GM12878 (cell line): Measurements from ENCODE around the gene FOXK1. TPM values are rescaled to one million over a fixed set of nuclear protein-coding genes. Genes with fewer than 3 reads are reported as not detected.
A peak's percentile ranks its signal among the peaks of the same experiment; 100 is the strongest.

Experiments used
- ATAC-seq: fragments of 200-7000 bp; cut with Tn5 transposase; 3 replicates; pipeline ENCODE4 v1.9.1; 2020; ENCODE audit warnings: mild to moderate bottlenecking, moderate library complexity
- BruUV-seq: library from RNA; stranded (reverse); fragments of 400-500 nt; replicated peaks from 2 replicates; lab custom pipeline; 2021; lab: Mats Ljungman, UMichigan
- CTCF ChIA-PET: fragments of 300-600 bp; sonication (Branson Sonifier 250); formaldehyde crosslinking; extraction: SDS; loops from one replicate; lab custom pipeline; 2021; ENCODE audit warnings: inconsistent platforms; lab: Yijun Ruan, JAX
- POLR2A ChIA-PET: fragments of 350-600 bp; formaldehyde crosslinking; extraction: SDS; loops from one replicate; lab custom pipeline; 2021; ENCODE audit warnings: inconsistent platforms; lab: Charles Lee
- RAD21 ChIA-PET: fragments of 300-600 bp; sonication (Branson Sonifier 250); formaldehyde crosslinking; loops from one replicate; lab custom pipeline; 2023; ENCODE audit warnings: antibody characterized with exemption; ENCODE audit not compliant: unreplicated experiment; lab: Charles Lee
- SMC1A ChIA-PET: fragments of 300-600 bp; sonication (Branson Sonifier 250); formaldehyde crosslinking; loops from one replicate; lab custom pipeline; 2023; ENCODE audit not compliant: unreplicated experiment, uncharacterized antibody; lab: Charles Lee
- DNase-seq: peaks from one replicate; pipeline ENCODE4 v3.0.0-alpha.2; 2011; ENCODE audit warnings: low read depth, low spot score
- FAIRE-seq: peaks from 3 replicates; lab custom pipeline; 2011; peaks lifted over from hg19 to GRCh38; lab: Jason Lieb, UNC
- H2AFZ ChIP-seq: 2 replicates; pipeline ENCODE4 v1.6.0; 2011; ENCODE audit warnings: low read depth, low read length, control low read depth; ENCODE audit not compliant: control insufficient read depth
- H3K27ac ChIP-seq: 2 replicates; pipeline ENCODE4 v1.5.1; 2011; ENCODE audit warnings: control low read depth; ENCODE audit not compliant: control insufficient read depth, insufficient read depth
- H3K27me3 ChIP-seq, 2 experiments: replicated peaks in 1 of 2; 2 replicates each; pipeline versions ENCODE4 v1.6.0 to v1.6.1; 2011; ENCODE audit warnings: low read length in 1 of 2; ENCODE audit not compliant: control insufficient read depth in 2 of 2, insufficient read depth in 2 of 2
- H3K36me3 ChIP-seq, 2 experiments: 2 replicates each; pipeline ENCODE4 v1.5.1; 2011; ENCODE audit warnings: low read length in 1 of 2; ENCODE audit not compliant: control insufficient read depth in 2 of 2, insufficient read depth in 2 of 2
- H3K4me1 ChIP-seq: 2 replicates; pipeline ENCODE4 v1.6.1; 2011; ENCODE audit warnings: mild to moderate bottlenecking, low read length, moderate library complexity, mixed read lengths; ENCODE audit not compliant: control insufficient read depth, insufficient read depth
- H3K4me2 ChIP-seq: 2 replicates; pipeline ENCODE4 v1.6.0; 2011; ENCODE audit warnings: control low read depth; ENCODE audit not compliant: control insufficient read depth, insufficient read depth
- H3K4me3 ChIP-seq: fragments of 200-600 bp; sonication (generic); 2 replicates; pipeline ENCODE4 v1.5.1; 2016
- H3K79me2 ChIP-seq: 2 replicates; pipeline ENCODE4 v1.6.0; 2011; ENCODE audit warnings: low read length; ENCODE audit not compliant: control insufficient read depth, insufficient read depth
- H3K9ac ChIP-seq: 2 replicates; pipeline ENCODE4 v1.8.0; 2011; ENCODE audit warnings: low read length, control low read depth, mixed read lengths; ENCODE audit not compliant: control insufficient read depth, insufficient read depth
- H3K9me3 ChIP-seq: replicated peaks from 3 replicates; pipeline ENCODE4 v1.5.1; 2011; ENCODE audit warnings: mild to moderate bottlenecking, low read length; ENCODE audit not compliant: control insufficient read depth, insufficient read depth
- H4K20me1 ChIP-seq: 2 replicates; pipeline ENCODE4 v1.6.0; 2011; ENCODE audit not compliant: control insufficient read depth, insufficient read depth
- WGBS: methylation state at CpG from one replicate; pipeline ENCODE4 v1.1.6; 2016; ENCODE audit warnings: low lambda C conversion rate; ENCODE audit not compliant: insufficient replicate concordance, insufficient coverage; ENCODE audit errors: missing lambda C conversion rate; 5-methylcytosine and 5-hydroxymethylcytosine counted together
- in situ Hi-C: fragments of 300-500 bp; cut with MboI; formaldehyde crosslinking; loops from 9 replicates; pipeline ENCODE4 v1.14.3; 2018; ENCODE audit warnings: mixed read lengths
- intact Hi-C: fragments of 100-400 bp; cut with micrococcal nuclease; formaldehyde crosslinking; loops from one replicate; pipeline ENCODE4 v1.14.2; 2022; ENCODE audit not compliant: unreplicated experiment
- polyA plus RNA-seq, 11 experiments: library from polyadenylated mRNA; depleted of rRNA in 4 of 11; unstranded in 6 of 11; stranded (reverse) in 5 of 11; fragments of >200 nt; fragmentation: Nextera tagmentation in 4 of 11; fragmentation: Illumina TruSeq in 1 of 11; extraction: Ambion mirVana in 4 of 11; extraction: Trizol in 1 of 11; gene quantifications; 1 replicate in 1 of 11; 2 replicates in 10 of 11; pipeline versions ENCODE4 v1.2.1 to v1.2.3, GENCODE V29; 2011 to 2016; ENCODE audit warnings: inconsistent platforms in 2 of 11, missing spikeins in 2 of 11, low read depth in 1 of 11
- total RNA-seq, 4 experiments: library from RNA; depleted of rRNA in 3 of 4; stranded (reverse); fragments of >200 nt in 3 of 4; fragmentation: Illumina TruSeq in 1 of 4; extraction: Trizol in 1 of 4; gene quantifications; 2 replicates each; pipeline versions ENCODE4 v1.2.1 to v1.2.3, GENCODE V29; 2013 to 2021
- TF ChIP-seq, protein P1 (sequence below): IDR thresholded peaks from 2 replicates; pipeline ENCODE4 v1.6.1; 2012; ENCODE audit warnings: mild to moderate bottlenecking, low read depth, low read length
- TF ChIP-seq, protein P2 (sequence below): fragments of 450-650 bp; IDR thresholded peaks from 2 replicates; pipeline ENCODE4 v1.6.1; 2016; ENCODE audit warnings: mild to moderate bottlenecking

FOXK1 gene
- total and polyA plus RNA-seq, 10 of the 15 experiments (the other 5 are each of a cell fraction or from before 2014, with no cell fraction given), result 0.24 to 31.8 (median 4.5) TPM

DNA sequence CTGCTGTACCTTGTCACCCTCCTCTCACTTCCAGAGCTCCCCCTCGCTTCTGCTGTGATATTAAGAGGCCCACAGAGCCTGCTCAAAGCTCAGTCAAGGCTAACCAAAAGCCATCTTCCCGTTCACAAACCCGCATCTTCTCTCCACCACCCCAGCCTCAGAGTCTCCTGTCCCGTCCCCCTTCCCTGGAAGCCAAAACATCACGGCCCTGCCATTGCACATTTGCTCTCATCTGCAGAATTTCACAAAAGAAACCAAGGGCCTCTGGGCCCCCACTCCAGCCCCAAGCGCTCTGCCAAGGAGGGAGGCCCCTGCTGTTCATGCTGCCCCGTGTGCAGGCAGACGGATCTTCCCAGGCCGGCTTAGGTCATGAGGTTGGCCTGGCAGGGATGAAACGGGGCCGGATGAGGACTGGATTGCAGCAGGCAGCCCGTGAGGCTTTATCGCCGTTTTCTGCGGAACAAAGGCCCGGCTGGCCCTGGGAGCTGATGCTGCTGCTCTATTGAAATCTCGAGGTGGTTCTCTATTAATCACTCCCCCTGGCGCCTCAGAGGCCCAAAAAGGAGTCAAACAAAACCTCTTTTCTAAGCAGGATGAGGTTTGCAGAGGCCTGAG, 31.6 kb upstream of the FOXK1 start:
- H3K9me3 ChIP-seq, result no peaks in the 10 kb centered on the region; the same call in 2 of the 3 replicates
- intact Hi-C loops, result no loop called here
- H3K27me3 ChIP-seq, result no peaks in the 10 kb centered on the region
- no peak for DNase-seq
- no peak for ATAC-seq
- BruUV-seq, result no TSS peak
- H2AFZ ChIP-seq, result no peak overlapping the region
- TF ChIP-seq, protein P1, sequence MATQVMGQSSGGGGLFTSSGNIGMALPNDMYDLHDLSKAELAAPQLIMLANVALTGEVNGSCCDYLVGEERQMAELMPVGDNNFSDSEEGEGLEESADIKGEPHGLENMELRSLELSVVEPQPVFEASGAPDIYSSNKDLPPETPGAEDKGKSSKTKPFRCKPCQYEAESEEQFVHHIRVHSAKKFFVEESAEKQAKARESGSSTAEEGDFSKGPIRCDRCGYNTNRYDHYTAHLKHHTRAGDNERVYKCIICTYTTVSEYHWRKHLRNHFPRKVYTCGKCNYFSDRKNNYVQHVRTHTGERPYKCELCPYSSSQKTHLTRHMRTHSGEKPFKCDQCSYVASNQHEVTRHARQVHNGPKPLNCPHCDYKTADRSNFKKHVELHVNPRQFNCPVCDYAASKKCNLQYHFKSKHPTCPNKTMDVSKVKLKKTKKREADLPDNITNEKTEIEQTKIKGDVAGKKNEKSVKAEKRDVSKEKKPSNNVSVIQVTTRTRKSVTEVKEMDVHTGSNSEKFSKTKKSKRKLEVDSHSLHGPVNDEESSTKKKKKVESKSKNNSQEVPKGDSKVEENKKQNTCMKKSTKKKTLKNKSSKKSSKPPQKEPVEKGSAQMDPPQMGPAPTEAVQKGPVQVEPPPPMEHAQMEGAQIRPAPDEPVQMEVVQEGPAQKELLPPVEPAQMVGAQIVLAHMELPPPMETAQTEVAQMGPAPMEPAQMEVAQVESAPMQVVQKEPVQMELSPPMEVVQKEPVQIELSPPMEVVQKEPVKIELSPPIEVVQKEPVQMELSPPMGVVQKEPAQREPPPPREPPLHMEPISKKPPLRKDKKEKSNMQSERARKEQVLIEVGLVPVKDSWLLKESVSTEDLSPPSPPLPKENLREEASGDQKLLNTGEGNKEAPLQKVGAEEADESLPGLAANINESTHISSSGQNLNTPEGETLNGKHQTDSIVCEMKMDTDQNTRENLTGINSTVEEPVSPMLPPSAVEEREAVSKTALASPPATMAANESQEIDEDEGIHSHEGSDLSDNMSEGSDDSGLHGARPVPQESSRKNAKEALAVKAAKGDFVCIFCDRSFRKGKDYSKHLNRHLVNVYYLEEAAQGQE, result no peak
- TF ChIP-seq, protein P2, sequence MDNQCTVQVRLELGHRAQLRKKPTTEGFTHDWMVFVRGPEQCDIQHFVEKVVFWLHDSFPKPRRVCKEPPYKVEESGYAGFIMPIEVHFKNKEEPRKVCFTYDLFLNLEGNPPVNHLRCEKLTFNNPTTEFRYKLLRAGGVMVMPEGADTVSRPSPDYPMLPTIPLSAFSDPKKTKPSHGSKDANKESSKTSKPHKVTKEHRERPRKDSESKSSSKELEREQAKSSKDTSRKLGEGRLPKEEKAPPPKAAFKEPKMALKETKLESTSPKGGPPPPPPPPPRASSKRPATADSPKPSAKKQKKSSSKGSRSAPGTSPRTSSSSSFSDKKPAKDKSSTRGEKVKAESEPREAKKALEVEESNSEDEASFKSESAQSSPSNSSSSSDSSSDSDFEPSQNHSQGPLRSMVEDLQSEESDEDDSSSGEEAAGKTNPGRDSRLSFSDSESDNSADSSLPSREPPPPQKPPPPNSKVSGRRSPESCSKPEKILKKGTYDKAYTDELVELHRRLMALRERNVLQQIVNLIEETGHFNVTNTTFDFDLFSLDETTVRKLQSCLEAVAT, result peak; percentile 16; the same call in 1 of the 2 replicates
- ChIA-PET SMC1A (no interaction called here), RAD21 (no interaction called here), CTCF (interaction anchor here (1.7 kb wide), 1 partner anchor 8 kb away, joined by 6 read pairs; no protein-coding TSS in a partner anchor), POLR2A (no interaction called here)
- H4K20me1 ChIP-seq, result no peaks in the 10 kb centered on the region
- H3K79me2 ChIP-seq, result no peaks in the 10 kb centered on the region
- no peak overlapping the region for H3K27ac ChIP-seq
- no peak overlapping the region for H3K9ac ChIP-seq
- in situ Hi-C loops, result no loop called here
- H3K4me3 ChIP-seq, result no peak overlapping the region
- WGBS, result 66% methylated on average over 18 of the region's 18 CpGs
- H3K4me1 ChIP-seq, result no peaks in the 10 kb centered on the region
- no peak for FAIRE-seq
- no peak overlapping the region for H3K4me2 ChIP-seq
- no peaks in the 10 kb centered on the region for H3K36me3 ChIP-seq
